NCI-H1436 (cell line): ENCODE data around the gene KLF11.

ENCODE experiments used
- DNase-seq: peaks from one replicate; lab custom pipeline; 2025; lab: John Stamatoyannopoulos, UW

The KLF11 gene

DNA sequence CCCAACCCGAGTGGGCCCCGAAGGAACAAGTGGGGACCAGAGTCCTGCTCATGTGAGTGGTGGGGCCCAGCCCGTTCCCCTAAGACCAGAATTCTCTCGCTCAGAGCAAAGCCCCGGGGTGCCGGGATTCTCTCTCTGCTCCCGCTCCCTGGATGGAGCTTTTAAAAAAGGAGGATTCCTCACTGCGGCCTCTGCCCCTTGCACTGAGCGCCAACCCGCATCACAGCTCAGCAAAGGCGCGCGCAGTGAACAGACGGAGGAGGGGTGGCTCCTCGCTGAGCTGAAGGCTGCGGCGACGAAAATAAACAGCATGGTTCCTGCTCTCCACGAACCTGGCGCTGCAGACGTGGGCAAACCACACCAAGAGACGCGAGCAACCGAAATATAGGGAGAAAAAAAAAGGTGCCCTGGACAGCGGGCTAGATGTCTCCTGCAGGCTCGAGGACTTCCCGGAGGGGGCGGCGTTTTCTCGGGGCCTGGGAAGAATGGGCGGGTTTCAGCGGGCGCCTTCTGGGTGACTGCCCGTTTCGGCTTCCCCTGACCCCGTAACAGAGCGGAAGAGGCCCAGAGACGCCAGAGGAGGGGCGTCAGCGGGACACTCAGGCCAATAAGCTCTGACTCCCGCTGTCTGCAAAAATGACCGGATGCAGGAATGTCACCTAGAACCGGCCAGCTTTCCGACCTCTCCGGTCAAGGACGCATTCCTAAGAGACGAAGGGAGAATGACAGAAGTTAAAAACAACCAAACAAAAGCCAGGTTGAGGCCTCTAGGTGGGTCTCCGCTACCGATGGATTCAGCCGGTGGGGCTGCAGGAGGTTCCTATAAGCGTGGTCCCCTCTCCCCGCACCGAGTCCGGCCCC, 819 bp upstream of the KLF11 start:
- DNase-seq: no peak

DNA sequence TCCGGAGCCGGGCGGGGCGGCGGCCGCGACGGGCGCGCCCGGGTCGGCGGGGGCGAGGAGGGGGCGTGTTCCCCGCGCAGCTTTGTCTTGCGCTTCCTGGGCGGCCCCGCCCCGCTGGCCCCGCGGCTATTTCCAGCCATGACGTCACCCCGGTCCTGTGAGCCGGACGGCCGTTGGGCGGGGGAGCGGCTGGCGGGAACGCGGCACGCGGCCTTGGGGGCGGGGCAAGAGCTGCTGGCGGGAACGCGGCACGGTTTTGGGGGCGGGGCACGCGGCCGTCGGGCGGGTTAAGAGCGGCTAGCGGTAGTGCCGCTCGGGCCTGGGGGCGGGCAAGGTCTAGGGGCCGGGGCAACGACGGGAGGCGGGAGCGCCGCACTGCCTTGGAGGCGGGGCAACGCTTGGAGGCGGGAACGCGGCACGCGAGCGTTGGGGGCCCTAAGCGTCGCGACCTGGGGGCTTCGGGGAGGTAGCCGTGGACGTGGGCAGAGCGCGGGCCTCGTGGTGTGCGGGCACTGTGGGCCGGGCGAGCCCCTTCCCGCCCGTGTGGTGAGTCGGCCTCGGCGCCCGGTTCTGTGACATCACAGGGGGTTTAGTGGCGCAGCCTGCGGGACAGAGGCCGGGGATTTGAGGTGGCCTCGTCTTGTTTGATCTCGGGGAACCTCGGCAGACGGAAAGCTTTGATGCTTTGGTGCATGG, 704 bp downstream of the KLF11 start:
- peak; percentile 80 for DNase-seq

DNA sequence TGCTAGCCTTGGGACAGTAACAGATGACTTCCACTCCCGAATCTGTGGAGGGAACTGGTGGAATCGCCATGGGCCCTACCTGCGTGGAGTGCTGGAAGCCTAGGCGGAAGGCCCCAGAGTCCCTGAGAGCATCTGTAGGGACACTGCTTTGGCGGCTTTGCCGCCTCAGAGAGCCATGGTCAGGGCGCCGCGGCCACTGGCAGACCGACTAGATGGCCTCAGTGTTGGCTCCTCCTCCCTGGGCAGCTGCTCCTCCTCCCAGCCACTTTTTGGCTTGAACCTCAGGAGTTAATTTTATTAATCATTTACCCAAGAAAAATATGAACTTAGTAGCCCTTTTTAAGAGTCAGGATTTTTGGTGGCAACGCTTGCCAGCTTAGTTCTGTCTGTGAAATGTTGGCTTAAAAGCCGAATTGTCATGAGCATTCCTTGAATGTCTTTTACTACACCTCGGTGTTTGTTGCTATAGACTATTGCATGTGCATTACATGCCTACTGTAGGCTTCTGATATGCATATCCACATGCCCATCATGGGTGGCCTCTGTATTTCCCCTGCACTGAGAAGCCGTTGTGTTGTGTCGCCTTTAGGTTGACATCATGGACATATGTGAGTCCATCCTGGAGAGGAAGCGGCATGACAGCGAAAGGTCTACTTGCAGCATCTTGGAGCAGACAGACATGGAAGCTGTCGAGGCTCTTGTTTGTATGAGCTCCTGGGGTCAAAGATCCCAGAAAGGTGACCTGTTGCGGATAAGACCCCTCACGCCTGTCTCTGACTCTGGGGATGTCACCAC, 2.4 kb downstream of the KLF11 start:
- no peak for DNase-seq

- no peak for DNase-seq
These were observed 3.6 kb downstream of the KLF11 start for GRCh38 chr2:10046931-10047330.

- no peak for DNase-seq
These were observed 4.5 kb downstream of the KLF11 start for GRCh38 chr2:10047616-10048500.

- peak; percentile 43 for DNase-seq
These were observed 5.3 kb downstream of the KLF11 start for GRCh38 chr2:10048501-10049171.

DNA sequence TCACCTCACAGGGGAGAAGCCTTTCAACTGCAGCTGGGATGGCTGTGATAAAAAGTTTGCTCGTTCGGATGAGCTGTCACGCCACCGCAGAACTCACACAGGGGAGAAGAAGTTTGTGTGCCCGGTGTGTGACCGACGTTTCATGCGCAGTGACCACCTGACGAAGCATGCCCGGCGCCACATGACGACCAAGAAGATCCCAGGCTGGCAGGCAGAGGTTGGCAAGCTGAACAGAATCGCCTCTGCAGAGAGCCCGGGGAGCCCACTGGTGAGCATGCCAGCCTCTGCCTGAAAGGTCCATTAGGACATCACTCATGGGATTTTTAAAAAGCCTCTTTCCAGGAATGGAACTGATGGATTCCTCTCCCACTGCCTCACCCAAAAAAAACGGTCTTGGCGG, 8.9 kb downstream of the KLF11 start:
- DNase-seq: no peak

DNA sequence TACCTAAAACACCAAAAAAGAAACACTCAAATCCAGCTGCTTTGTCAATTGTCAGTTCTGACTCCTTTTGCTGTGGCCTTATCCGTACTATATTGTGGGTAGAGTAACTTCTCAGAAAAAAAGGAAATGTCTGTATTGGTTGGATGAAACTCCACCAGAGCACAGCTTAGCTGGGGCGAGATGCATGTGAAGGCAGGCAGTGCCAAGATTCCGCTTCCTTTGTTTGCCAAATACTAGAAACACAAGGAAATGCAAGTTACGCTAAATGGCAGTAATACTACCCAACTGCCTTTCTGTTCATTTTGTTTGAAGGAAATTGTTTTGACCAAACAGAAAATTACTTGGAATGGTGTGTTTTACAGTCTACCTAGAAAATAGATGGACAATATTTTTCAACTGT, 10.0 kb downstream of the KLF11 start:
- DNase-seq: no peak

DNA sequence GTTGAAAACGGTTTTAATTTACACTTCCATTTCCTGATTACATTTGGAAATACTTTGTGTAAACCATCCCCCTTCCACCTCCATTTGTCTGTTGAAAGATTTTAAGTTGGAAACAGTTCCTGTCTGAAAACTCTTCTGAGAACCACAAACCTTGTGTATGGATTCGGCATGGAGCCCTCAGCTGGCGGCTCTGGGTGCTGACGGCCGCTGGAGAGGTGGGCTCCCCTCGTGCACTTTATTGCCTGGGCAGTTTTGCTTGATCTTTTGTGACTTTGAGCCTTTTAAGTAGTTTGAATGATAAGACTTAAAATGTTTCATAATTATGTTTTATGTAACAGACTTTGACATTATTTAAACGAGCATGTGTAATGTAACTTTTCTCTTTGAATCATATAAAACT, 11.1 kb downstream of the KLF11 start:
- DNase-seq: no peak

GRCh38 chr2:10054976-10055375, 11.6 kb downstream of the KLF11 start:
- no peak for DNase-seq

GRCh38 chr2:10056439-10056838, 13.1 kb downstream of the KLF11 start:
- DNase-seq: no peak

- DNase-seq: no peak
These were observed 14.1 kb downstream of the KLF11 start for GRCh38 chr2:10057231-10058107.

DNA sequence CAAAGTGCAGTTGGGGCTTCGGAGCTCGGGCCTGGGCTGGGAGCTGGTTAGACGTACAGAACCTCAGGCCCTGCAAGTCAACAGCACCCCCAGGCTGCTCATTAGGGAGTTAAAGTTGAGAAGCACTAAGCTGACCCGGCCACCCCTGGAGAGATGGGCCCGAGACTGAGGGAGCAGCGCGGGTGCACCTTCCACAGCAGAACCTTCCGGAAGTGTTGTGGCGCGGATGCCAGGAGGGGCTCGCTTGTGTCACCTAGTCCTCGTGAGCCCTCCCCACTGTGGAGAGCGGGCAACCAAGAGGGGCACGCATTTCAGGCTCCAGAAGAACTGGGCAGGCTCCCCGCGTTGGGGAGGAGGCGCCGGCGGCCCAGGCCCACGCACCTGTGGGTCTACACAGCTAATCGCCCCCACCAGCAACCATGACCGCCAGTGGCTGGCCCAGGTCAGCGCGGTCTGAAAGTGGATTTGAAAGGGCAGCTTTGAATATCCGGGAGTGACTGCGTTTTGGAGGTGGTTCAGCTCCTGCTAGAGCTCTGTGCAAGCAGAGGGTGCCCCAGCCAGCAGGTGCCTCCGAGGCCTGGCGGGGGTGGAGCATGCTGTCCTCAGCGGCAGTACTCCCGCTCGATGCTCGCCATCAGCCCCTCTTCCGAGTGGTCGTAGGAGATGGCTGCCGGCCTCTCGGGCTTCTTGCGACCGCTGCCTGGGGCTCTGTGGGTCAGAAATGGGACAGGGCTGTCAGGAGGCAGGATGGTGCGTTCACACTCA, 15.1 kb downstream of the KLF11 start:
- DNase-seq: no peak

- DNase-seq: no peak
These were observed 15.6 kb downstream of the KLF11 start for GRCh38 chr2:10059016-10059351.

DNA sequence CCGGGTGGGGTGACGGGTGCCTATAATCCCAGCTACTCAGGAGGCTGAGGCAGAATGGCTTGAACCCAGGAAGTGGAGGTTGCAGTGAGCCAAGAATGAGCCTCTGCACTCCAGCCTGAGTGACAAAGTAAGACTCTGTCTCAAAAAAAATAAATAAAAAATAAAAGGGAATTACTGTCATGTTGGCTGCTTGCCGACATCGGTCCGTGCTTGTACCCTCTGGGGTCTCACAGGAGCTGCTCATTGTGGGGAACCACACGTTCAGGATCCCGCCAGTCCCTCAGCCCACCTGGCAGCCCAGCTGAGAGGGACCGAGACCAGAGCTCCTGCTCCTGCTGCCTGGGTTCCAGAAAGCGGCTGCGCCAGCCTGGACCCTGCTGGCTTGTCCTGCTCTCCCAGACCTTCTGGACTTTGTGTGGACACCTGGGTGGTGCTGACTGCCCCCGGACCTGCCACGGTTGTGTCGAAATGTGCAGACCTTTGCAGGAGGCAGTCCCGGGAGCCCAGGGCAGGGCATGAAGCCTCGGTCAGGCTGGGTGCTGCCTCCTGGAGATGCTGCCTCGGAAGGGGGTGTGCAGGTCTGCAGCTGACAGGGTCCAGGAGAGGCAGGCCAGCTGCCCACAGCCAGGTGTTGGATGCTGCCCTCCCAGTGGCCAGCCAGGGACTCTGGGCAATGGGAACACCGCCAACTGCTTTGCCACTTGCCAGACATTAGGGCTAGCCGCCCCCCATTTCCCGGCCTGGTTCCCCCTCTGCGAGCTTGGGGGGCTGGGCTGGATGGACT, 16.4 kb downstream of the KLF11 start:
- no peak for DNase-seq

DNA sequence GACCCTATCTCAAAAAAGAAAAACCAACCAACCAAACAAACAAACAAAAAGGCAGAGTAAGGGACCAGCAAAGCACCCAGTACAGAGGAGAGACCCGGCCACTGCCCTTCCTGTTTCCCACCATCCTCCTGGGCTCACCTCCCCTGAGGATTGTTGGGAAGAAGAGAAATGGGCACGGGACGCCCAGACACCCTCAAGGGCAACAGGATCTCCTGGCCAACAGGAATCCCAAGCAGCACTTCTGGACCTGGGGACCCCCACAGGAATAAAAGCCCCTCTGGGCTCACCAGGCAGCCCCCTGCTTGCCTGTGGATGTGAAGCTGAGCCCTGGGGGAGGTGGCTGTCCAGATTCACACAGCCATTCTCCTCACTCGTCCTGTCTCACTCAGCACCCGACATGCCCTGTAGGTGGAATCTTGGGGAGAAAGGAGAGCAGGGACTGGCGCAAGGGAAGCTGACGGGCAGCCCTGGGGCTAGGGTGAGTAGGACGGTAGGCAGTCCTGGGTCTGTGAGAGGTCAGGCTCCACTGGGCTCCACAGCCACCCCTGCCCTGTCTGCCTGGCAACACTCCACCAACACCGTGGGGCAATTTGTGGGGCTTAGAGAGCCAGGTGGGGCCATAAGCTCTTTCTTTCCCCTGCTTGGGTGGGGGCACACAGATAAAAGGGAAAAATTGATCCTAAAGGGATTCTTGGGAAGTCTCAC, 18.0 kb downstream of the KLF11 start:
- no peak for DNase-seq

GRCh38 chr2:10062931-10063365, 19.6 kb downstream of the KLF11 start:
- no peak for DNase-seq

DNA sequence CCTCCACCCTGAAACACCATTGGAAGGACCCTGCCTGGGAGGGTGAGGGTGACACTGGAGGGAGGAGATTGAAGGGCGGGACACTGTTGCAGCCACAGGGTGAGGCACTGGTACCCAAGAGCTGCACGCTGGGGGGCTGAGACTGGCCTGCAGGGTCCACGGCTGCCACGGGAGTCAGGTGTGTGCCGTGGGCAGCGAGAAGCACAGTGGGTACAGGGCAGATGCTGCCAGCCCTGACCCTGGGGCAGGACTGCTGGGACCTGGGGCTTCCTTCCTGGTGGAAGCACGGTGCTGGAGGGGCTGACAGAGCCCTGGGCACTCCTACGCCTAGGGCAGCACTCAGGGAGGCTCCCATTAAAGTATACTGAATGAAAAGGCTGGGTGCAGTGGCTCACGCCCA, 20.2 kb downstream of the KLF11 start:
- no peak for DNase-seq
